ENCODE measurements around the gene NOS3. TPM values are rescaled to one million over a fixed set of nuclear protein-coding genes. Genes with fewer than 3 reads are reported as not detected.

Gene NOS3
- polyA plus RNA-seq, 4 donors = 9.5 to 15.3 (median 12.9) TPM

- DNase-seq (ENCODE audit: low read depth in 4 of 4, low spot score in 2 of 4) = no peak
These were observed 26.9 kb upstream of the NOS3 start for GRCh38 chr7:150963707-150964559.

- no peak for DNase-seq (ENCODE audit: low read depth in 4 of 4, low spot score in 2 of 4)
These were observed 26.2 kb upstream of the NOS3 start for GRCh38 chr7:150964593-150965111.

- no peak for DNase-seq (ENCODE audit: low read depth in 4 of 4, low spot score in 2 of 4)
These were observed 25.5 kb upstream of the NOS3 start for GRCh38 chr7:150965273-150965830.

GRCh38 chr7:150966002-150966401, 24.8 kb upstream of the NOS3 start:
- no peak for DNase-seq (ENCODE audit: low read depth in 4 of 4, low spot score in 2 of 4)

GRCh38 chr7:150967349-150967748, 23.5 kb upstream of the NOS3 start:
- no peak for DNase-seq (ENCODE audit: low read depth in 4 of 4, low spot score in 2 of 4)

- DNase-seq (ENCODE audit: low read depth in 4 of 4, low spot score in 2 of 4) = no peak
These were observed 22.6 kb upstream of the NOS3 start for GRCh38 chr7:150968056-150968733.

- no peak for DNase-seq (ENCODE audit: low read depth in 4 of 4, low spot score in 2 of 4)
These were observed 22.0 kb upstream of the NOS3 start for GRCh38 chr7:150968734-150969372.

GRCh38 chr7:150969475-150969874, 21.3 kb upstream of the NOS3 start:
- no peak for DNase-seq (ENCODE audit: low read depth in 4 of 4, low spot score in 2 of 4)

- no peak for DNase-seq (ENCODE audit: low read depth in 4 of 4, low spot score in 2 of 4)
These were observed 20.4 kb upstream of the NOS3 start for GRCh38 chr7:150970424-150970823.

GRCh38 chr7:150971242-150972022, 19.4 kb upstream of the NOS3 start:
- DNase-seq (ENCODE audit: low read depth in 4 of 4, low spot score in 2 of 4) = no peak

GRCh38 chr7:150972023-150972468, 18.8 kb upstream of the NOS3 start:
- DNase-seq (ENCODE audit: low read depth in 4 of 4, low spot score in 2 of 4) = no peak

- DNase-seq (ENCODE audit: low read depth in 4 of 4, low spot score in 2 of 4) = no peak
These were observed 18.1 kb upstream of the NOS3 start for GRCh38 chr7:150972741-150973140.

- no peak for DNase-seq (ENCODE audit: low read depth in 4 of 4, low spot score in 2 of 4)
These were observed 17.0 kb upstream of the NOS3 start for GRCh38 chr7:150973571-150974451.

- no peak for DNase-seq (ENCODE audit: low read depth in 4 of 4, low spot score in 2 of 4)
These were observed 16.1 kb upstream of the NOS3 start for GRCh38 chr7:150974468-150975391.

GRCh38 chr7:150975536-150976319, 15.1 kb upstream of the NOS3 start:
- DNase-seq (ENCODE audit: low read depth in 4 of 4, low spot score in 2 of 4) = no peak

- no peak for DNase-seq (ENCODE audit: low read depth in 4 of 4, low spot score in 2 of 4)
These were observed 14.1 kb upstream of the NOS3 start for GRCh38 chr7:150976529-150977381.

All from left renal cortex interstitium (tissue), 4 donors.